ENCODE data around the gene MDK.
"Not testable (repeated sequence)": the region's sequence is repeated elsewhere in the genome, so short reads cannot be mapped to it uniquely, and the experiment has no call there.

The MDK gene

DNA sequence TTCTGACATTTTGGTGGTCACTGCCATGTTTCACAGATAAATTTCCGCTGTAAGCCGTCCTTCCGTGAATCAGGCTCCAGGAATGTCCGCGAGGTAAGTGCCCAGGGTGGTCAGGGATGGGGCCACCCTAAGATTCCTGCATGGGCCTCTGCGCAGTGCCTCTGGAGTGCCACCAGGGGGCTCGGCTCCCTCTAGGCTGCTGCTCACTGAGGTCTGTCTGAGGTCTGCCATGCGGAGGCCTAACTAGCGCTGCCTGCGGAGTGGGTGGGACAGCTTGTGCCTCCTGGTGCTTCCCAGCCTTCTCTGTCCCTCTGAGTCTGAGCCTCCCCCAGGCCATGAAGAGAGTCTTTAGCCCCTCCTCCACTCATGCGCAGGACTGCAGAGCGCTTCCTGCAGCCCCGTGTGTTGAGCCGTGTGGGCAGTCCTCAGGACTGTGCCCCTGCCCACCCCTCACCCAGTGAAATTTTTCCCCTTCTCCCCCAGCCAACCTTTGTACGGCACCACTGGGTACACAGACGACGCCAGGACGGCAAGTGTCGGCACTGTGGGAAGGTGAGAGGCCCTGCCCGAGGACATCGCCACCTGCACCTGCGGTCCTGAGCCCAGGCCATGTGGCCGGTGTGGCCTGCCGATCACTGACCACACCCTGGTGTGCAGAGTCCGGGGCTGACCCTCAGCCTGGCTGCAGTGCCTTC lies 11.9 kb upstream of the MDK start:
- DNase-seq (ENCODE audit: low read depth) = no peak

DNA sequence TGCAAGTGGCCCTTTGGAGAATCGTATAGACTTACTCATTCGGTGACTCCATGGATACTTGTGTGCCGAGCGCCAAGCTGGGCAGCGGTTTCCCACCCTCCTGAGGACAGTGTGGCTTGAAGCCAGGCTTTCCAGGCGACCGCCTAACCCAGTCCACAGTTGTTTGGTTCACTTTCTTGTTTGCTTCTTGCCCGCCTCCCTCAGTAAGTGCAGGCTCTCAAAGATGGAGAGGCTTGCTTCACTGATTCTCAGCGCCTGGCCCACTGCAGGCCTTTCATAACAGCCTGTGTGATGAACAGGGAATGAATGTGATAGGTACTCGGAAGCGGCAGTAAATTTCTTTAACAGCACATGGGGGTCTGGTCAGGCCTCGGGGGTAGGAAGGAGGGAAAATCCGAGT lies 11.2 kb upstream of the MDK start:
- no peak for DNase-seq (ENCODE audit: low read depth)

DNA sequence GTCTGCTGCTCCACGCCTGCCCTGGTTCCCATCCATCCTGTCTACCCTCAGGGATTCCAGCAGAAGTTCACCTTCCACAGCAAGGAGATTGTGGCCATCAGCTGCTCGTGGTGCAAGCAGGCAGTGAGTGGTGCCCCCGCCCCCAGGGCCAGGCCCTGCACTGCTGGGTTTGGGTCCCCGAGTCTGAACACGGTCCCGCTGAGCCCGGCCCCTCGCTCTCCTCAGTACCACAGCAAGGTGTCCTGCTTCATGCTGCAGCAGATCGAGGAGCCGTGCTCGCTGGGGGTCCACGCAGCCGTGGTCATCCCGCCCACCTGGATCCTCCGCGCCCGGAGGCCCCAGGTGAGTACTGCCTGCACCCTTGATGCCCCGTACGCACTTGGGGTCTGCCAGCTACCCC lies 10.2 kb upstream of the MDK start:
- not testable (repeated sequence) for DNase-seq (ENCODE audit: low read depth)

DNA sequence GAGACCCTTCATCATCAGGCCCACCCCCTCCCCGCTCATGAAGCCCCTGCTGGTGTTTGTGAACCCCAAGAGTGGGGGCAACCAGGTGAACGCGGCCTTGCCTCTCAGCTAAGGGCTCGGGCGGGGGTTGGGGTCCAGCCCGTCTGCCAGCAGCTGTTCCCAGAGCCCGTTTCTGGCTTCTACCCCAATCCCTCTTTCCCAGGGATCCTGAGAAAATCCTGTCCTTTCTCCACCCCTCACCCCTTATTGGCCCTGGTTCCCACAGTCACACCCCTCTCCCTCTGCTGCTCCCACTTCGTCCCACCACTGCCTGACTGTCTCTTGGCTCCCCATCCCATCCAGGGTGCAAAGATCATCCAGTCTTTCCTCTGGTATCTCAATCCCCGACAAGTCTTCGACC lies 9.4 kb upstream of the MDK start:
- DNase-seq (ENCODE audit: low read depth) = no peak

DNA sequence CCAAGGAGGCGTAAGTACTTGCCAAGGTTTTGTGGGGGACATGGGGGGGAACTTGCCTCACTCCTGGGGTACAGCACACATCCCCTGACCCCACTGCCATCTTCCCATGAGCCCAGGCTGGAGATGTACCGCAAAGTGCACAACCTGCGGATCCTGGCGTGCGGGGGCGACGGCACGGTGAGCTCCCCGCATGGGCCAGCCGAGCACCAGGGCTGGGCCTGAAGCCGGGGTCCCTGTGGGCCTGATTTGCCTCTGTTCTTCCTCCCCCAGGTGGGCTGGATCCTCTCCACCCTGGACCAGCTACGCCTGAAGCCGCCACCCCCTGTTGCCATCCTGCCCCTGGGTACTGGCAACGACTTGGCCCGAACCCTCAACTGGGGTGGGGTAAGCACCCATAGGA lies 9.0 kb upstream of the MDK start:
- not testable (repeated sequence) for DNase-seq (ENCODE audit: low read depth)

DNA sequence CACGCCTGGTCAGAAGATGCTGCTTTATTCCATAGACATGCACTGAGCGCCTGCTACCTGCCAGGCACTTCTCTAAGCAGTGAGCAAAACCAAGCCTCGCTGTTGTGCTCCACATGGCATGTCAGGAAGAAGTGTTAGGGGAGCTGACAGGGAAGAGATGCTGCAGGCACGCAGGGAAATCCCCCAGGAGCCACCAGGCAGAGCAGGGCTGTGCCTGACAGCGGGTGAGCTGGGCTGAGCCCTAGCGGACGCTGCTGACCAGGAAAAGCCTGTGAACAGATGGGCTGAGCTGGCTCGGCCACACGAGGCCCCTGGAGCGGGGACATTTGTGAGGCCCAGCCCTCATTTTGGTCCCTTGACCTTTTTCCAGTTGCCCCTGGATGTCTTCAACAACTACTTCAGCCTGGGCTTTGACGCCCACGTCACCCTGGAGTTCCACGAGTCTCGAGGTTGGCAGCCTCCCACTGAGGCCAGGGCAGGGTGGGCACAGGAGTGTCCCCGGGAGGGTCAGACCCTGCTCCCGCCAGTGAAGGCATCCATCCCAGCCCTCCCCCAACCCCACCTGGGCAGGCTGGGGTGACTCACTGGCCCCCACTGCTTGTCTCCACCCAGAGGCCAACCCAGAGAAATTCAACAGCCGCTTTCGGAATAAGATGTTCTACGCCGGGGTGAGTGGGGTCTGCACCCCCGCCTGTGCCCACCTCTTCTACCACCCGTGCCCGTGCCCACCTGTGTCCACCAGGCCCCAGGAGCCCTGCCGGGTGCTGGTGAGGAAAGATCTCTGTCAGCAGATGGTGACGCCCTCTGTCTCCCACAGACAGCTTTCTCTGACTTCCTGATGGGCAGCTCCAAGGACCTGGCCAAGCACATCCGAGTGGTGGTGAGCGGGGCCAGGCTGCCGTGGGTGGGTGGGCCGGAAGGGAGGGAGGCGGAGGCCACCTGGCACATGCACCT lies 7.4 kb upstream of the MDK start:
- no peak for DNase-seq (ENCODE audit: low read depth)

DNA sequence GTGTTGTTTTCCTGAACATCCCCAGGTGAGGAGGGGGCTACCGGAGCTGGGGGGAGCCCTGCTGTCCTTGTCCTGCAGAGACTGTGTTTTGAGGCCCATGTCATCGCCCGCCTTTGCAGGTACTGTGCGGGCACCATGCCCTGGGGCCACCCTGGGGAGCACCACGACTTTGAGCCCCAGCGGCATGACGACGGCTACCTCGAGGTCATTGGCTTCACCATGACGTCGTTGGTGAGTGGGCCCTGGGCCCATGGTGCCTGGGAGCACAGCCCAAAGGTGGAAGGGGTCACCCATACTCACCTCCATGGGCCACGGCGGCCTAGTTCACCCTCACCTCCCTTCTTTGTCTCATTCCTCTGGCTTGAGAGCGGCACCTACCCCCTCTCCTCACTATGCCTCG lies 6.7 kb upstream of the MDK start:
- DNase-seq (ENCODE audit: low read depth) = no peak

DNA sequence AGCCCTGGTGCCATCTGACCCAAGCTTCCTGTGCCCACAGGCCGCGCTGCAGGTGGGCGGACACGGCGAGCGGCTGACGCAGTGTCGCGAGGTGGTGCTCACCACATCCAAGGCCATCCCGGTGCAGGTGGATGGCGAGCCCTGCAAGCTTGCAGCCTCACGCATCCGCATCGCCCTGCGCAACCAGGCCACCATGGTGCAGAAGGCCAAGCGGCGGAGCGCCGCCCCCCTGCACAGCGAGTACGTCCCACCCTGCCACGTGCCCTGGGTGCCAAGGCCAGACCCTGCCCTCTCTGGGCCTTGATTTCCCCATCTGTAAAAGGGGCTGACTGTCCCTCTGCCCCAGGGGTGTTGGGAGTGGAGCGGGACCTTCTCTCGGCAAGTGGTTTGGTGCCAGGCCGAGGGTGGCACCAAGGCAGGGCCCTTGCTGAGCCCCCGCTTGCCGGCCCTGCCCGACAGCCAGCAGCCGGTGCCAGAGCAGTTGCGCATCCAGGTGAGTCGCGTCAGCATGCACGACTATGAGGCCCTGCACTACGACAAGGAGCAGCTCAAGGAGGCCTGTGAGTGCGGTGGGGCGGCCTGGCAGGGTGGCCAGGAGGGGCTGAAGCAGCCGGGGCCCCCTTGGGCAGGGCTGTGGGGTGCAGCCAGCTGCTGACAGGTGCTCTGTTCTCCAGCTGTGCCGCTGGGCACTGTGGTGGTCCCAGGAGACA lies 5.9 kb upstream of the MDK start:
- DNase-seq (ENCODE audit: low read depth) = no peak

DNA sequence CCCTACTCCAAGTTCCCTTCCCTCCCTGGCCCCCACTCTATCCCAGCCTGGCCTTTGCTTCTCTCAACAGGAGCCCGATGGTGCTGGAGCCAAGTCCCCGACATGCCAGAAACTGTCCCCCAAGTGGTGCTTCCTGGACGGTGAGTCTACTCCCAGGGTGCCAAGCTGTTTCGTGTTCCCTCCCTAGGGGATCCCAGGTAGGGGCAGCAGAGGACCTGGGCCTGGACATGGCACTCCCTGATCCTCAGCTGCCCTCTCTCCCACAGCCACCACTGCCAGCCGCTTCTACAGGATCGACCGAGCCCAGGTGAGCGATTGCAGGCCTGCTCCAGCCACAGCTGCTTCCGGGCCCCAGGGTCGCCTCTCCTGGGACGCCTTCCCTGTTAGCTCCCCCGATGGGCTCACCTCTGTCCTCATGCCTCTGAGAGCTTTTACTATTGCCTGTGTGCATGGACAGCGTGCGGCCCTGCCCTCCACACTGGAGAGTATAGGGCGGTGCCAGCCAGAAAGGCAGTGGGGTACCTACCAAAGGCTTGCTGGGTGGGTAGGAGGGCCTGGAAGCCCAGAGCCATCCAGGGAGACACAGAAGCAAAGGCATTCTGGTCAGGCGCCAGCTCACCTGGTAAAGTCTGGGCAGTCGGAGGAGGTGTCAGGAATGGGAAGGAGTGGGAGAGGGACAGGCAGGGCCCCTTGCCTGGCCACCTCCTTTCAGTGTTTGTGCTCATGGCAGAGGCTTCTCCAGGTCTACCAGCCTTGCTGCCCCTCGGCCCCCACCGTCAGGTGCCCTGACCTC lies 5.0 kb upstream of the MDK start:
- no peak for DNase-seq (ENCODE audit: low read depth)

DNA sequence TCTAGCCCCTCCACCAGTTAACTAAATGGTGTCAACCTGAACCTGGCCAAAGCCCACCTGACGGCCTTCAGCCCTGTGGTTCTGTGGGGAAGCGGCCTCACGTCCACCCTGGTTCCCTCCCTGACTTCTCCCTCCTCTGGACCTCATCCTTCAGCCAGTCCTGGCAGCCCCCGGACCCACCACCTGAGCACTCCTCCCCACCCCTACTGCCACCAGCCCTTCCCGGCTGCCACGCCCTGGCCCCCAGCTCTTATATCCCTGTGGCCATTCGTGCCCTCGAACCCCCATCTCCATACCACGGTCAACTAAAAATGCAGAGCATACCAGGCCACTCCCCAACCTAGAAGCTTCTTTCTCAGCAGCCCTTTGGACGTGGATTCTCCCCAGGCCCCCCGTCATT lies 4.2 kb upstream of the MDK start:
- DNase-seq (ENCODE audit: low read depth) = no peak

DNA sequence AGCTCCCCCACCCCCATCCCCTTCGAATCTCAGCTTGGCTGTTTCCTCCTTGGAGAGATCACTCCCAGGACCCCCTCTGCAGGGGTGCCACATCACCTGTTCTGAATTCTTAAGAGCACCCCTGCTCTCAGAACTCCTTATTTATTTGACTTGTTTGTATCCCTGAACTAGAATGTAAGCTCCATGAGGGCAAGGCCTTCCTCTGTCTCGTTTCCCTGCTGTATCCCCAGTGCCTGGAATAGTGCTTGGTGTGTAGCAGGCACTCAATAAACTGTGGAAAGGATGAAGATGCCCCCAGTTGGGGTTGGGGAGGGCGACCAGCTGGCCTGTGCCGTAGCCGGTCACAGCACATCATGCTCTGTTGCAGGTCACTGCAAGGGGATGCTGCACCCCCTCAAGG lies 3.6 kb upstream of the MDK start:
- no peak for DNase-seq (ENCODE audit: low read depth)

DNA sequence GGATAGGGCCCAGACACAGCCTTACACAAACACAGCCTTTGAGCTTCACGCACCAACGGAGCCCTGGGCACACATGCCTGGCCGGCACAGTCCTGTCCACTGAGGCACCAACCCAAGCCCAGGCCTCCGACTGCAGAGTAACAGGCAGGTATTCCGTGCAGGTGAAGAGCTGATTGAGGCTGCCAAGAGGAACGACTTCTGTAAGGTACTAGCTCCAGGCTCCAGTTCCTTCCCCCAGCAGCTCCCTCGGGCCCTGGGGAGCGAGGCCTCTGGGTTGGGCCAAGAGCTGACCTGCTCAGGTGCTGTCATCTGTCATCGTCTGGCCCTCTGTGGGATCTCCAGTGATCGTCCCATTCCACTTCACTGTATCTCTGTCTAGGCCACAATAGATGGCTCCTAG lies 3.2 kb upstream of the MDK start:
- DNase-seq (ENCODE audit: low read depth) = no peak

DNA sequence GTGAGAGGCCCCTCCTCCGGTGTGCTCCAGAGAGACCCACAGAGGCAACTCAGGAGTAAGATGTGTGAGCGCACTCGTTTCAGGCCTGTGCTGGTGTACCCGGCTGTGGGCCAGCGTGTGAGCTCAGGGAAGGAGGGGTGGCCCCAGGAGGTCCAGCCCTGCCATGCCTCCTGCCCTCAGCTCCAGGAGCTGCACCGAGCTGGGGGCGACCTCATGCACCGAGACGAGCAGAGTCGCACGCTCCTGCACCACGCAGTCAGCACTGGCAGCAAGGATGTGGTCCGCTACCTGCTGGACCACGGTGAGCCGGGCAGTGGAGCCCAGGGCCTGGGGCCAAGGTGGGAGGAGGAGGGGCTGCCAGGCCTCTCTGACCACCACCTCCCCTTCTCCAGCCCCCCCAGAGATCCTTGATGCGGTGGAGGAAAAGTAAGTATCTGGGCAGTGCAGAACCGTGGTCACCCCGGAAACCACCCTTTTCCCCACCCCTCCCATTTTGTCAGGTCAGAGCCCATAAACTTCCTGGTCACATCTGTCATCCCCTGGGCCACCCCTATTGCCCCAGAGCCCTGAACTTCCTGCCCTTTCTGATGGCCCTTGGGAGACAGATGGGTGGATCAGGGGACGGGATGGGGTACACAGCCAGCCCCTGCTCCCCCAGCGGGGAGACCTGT lies 2.5 kb upstream of the MDK start:
- DNase-seq (ENCODE audit: low read depth) = no peak

DNA sequence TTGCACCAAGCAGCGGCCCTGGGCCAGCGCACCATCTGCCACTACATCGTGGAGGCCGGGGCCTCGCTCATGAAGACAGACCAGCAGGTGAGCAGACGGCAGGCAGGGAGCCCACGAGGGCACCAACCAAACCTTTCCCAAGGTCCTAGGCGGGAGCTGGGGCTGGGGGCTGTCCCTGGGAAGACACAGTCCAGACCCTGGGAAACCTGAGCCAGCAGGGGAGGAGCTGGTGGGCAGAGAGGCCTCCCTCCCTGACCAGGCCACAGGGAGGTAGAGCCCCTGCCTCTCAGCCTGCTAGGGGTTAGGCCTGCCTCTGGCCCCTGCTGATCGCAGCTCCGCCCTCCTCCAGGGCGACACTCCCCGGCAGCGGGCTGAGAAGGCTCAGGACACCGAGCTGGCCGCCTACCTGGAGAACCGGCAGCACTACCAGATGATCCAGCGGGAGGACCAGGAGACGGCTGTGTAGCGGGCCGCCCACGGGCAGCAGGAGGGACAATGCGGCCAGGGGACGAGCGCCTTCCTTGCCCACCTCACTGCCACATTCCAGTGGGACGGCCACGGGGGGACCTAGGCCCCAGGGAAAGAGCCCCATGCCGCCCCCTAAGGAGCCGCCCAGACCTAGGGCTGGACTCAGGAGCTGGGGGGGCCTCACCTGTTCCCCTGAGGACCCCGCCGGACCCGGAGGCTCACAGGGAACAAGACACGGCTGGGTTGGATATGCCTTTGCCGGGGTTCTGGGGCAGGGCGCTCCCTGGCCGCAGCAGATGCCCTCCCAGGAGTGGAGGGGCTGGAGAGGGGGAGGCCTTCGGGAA lies 1.8 kb upstream of the MDK start:
- DNase-seq (ENCODE audit: low read depth) = not testable (repeated sequence)

DNA sequence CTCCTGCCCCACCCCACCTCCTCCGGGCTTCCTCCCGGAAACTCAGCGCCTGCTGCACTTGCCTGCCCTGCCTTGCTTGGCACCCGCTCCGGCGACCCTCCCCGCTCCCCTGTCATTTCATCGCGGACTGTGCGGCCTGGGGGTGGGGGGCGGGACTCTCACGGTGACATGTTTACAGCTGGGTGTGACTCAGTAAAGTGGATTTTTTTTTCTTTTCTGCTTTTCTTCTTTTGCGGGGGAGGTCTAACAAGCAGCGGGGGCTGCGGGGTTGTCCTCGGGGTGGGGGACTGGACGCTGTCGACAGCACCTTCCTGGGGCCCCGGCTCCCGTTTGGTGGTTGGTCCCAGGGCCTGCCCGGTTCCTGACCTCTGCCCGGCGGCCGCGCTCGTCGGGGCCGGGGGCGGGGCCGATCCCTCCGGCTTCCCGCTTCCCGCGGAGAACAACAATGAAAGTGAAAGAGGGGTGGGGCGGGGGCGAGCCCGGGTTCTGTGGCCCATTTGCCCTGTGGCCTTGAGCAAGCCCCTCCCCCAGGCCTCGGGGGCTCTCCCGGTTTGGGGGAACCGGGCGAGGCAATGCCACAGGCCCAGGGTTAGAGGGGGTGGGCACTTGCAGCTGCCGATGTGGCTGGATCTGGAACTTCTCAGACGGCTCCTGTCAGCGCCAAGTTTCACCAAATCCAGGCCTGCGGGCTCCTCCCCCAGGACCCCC lies 975 bp upstream of the MDK start:
- no peak for DNase-seq (ENCODE audit: low read depth)

DNA sequence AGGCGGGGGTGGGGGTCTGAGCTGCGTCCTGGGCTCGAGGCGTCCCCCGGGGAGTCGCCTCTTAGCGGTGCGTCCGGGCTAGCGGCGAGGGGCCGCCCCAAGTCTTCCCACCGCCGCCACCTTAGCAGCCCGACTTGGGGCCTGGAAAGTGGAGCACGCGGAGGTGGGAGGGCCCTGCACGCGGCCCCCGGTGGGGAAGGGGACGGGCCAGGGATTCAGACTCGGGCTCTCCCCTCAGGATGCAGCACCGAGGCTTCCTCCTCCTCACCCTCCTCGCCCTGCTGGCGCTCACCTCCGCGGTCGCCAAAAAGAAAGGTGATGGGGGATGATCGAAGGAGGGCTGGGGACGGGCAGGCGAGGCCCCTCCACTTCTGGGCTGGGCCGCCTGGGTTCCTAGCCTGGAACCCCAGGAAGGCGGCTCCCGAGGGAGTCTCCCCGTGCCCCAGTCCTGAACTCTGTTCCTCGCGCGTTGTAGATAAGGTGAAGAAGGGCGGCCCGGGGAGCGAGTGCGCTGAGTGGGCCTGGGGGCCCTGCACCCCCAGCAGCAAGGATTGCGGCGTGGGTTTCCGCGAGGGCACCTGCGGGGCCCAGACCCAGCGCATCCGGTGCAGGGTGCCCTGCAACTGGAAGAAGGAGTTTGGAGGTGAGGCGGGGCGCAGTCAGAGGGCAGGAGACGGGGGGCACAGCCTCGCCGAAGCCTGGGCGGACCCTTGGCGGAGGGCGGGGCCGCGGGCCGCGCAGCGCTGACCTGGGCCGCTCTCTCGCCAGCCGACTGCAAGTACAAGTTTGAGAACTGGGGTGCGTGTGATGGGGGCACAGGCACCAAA lies 563 bp downstream of the MDK start:
- no peak for DNase-seq (ENCODE audit: low read depth)

DNA sequence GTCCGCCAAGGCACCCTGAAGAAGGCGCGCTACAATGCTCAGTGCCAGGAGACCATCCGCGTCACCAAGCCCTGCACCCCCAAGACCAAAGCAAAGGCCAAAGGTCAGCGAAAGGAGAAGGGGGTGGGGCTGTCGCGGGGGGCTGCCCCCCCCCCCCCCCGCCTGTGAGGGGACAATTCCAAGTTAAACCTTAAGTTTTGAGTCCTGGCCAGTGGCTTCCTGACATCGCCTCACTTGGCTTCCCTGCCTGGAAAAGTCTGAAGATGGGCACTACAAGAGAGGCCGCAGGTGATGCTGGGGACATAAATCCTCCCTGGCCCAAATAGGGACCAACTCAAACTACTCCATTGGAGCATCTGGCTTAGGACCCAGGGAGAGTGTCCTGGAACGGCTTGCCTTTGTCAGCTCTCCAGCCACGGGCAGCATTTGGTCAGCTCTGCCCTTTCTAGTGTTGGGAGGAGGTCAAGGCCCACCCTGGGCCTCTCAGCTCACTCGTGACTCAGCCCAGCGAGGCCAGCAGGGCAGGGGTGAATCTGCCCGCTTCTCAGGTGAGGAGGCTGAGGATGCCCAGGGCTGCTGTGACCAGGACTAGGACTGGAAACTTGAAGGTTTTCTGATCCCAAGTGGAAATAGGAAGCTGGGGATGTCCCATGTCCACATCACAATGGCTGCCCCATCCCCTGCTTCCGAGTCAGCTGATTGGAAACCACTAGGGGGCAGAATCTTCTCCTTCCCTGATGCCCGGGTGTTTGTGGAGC lies 1.4 kb downstream of the MDK start:
- no peak for DNase-seq (ENCODE audit: low read depth)

DNA sequence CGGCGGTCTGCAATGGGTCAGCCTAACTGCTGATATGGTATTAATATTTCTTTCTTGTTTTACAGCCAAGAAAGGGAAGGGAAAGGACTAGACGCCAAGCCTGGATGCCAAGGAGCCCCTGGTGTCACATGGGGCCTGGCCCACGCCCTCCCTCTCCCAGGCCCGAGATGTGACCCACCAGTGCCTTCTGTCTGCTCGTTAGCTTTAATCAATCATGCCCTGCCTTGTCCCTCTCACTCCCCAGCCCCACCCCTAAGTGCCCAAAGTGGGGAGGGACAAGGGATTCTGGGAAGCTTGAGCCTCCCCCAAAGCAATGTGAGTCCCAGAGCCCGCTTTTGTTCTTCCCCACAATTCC lies 1.9 kb downstream of the MDK start:
- no peak for DNase-seq (ENCODE audit: low read depth)

Data from stimulated activated CD8-positive, alpha-beta memory T cell treated with anti-CD3 and anti-CD28 coated beads, Interleukin-15, amount 100 ng/mL, for 1 hour (primary cell).